8988T (cell line): ENCODE measurements around the gene SYCE3.
"Not testable (repeated sequence)": the region's sequence is repeated elsewhere in the genome, so short reads cannot be mapped to it uniquely, and the experiment has no call there.

Experiments used
- DNase-seq: peaks from one replicate; pipeline ENCODE4 v3.0.0; 2011

The SYCE3 gene

DNA sequence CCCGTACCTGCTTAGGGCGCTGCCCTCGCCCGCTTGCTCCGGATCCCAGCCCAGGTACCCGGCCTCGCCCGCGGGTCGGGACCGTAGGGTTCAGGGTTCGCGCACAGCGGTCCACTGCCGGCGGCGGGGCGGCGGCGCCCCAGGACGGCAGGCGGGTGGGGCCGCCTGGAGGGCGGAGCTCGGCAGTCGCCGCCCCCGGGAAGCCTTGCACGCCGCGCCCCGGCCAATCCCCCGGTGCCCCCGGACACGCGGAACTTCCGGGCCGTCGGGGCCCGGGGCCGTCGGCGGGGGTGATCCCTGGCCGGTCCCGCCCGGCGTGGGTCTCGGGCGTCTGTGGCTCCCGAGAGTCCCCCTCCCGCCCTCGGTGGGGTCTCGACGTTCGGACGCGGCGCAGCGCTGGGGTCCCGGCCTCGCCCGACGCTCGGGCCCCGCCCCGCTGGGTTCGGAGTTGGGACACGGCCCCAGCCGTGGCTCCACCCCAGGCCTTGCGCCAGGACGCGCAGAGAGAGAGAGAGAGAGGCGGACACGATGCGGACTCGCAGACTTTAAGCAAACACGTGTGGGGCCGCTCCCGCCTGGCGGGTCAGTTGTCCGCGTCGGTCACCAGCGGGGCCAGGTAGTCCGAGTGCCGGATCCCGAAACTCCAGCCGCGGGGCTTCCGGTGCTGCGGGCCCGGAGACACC, 32.7 kb downstream of the SYCE3 start, which contains the start of gene TYMP:
TSS of gene TYMP (minus strand) at position 116 of the 683 bp plus-strand sequence. CDS start 303 bp downstream, outside the sequence.
- DNase-seq, result no peak

GRCh38 chr22:50529416-50529896, 33.3 kb downstream of the SYCE3 start:
- DNase-seq, result no peak

DNA sequence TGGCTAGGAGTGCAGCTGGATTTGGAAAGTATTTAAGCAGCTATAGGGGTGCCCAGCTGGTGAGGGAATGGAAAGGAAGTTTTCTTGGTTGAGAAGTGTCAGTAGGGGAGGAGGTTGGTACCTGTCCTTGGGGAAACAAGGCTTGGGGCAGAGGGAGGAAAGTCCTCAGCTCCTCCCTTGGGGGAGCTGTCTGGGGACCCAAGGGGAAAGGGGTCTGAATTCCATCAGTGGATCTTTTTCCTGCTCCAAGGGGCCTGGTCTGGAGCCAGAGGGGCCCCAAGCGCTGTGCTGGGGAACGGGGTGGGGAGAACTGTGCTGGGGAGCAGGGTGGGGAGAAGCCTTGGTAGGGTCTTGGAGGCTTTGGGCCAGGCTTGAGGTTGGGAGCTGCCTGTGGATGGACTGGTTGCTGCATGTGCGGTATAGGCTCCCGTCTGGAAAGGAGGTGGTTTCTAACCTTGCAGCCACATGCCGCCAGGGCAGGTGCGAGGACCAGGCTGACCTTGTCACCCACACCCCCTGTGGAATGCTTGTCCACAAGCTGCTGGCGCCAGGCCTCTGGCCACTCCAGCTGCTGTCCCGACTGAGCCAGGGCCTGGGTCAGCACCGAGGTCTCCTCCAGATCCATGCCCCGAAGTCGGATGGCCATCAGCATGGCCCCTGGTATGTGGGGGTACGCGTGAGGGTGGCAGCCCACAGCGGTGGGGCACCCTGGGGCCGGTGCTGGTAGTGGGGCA, 33.9 kb downstream of the SYCE3 start:
- no peak for DNase-seq

- DNase-seq, result no peak
These were observed 34.6 kb downstream of the SYCE3 start for GRCh38 chr22:50527921-50528681.

DNA sequence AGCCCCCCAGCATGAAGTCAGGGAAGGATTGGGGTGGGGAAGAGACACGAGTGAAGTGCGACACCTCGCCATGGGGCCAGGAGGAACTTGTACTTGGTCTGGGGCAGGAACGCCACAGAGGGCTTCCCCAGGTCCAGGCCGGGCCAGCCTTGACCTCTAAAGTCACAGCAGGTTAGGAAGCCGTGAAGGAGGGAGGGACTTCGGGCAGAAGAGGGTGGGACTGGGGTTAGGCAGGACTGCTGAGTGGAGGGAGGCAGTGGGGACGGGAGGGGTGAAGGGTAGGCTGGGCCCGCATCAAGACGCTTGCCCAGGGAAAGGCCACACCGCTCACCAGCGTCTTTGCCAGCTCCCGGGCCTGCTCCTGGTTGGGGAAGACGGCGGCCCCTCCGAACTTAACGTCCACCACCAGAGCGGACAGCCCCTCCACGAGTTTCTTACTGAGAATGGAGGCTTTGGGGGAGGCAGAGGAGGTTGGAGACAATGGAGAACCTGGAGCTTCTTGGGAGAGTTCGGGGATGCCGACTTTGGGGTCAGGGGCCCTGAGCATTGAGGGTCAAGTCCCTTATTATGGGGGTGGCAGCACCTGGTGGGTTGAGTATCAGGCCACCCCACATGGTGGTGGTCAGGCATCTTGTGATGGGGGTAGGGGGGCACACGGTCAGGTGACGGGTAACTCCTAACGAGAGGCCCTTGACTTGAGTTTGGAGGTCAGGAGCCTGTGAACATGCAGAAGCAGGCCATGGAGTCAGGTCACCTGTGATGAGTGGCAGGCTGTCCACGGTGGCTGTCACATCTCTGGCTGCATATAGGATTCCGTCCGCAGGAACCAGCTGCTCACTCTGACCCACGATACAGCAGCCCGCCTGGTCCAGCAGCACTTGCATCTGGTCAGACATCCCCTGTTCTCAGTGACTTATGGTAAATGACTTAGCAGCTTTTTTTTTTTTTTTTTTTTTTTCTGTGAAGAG, 35.6 kb downstream of the SYCE3 start:
- DNase-seq, result no peak

DNA sequence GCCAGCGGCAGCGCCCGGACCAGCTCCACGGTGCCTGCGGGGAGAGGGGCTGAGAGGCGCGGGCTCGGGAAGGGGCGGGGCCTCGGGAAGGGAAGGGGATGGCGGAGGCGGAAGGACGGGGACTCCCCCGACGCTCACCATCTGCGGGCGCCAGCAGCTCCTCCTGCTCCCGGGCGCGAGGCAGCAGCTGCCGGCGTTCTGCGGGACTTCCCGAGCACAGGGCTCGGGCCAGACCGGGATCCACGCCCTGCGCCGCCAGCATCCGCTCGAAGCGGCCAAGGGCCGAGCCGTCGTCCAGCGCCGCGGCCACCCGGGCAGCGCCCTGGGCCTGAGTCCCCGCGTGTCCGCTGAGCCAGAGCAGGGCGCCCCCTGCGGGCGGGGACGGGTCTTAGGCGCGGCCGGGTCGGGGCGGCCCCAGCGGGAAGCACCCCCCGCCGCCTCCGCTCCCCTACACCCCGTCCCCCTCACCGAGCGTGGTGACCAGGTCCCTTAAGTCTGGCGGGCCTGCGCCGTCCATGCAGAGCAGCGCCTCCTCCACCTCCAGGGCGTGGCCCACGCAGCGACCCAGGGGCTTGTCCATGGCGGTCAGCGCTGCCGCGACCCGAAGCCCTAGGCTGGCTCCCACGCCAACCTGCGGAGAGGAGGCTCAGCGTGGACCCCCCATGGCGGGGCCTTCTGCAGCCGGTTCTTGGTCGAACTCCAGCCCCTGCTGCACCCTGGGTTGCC, 36.4 kb downstream of the SYCE3 start:
- DNase-seq, result peak; percentile 80

GRCh38 chr22:50525858-50526107, 36.9 kb downstream of the SYCE3 start:
- no peak for DNase-seq

DNA sequence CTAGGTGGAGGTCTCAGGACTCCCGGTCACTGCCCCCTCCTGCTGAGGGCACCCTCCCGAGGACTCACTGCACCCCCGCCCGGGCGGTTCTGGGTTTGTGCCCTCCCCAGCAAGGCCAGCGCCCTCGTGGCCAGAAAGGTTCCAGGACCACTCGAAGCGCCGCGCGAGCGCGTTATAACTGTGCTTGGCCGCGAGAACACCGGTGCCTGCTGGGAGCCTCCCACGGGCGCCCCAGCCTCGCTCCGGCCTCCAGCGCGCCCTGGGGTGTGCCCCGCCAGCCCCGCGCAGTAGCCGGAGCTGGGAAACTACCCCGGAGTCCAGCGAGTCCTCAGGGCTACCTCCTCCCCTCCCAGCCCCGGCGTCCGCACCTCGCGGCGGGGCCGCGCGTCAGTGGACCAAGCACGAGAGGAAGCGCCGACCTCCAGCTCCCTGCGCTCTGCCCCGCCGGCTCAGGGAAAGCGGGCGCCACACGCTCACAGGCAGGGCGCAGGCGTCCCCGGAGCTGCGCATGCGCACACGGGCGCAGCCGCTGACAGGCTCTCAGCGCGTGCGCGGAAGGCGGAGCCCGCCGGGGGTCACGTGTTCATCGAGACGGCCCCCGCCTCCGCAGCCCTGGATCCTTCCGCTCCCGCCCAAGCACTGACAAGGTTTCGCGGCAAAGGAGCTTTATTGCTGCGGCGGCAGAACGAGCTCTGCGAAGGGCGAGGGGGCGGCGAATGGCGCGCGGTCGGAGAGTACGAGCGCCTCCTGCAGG, 37.4 kb downstream of the SYCE3 start, which contains the start of gene SCO2:
TSS of gene SCO2 (minus strand) at position 495 of the 754 bp plus-strand sequence. CDS start 1,187 bp downstream, outside the sequence.
- peak; percentile 98 for DNase-seq

DNA sequence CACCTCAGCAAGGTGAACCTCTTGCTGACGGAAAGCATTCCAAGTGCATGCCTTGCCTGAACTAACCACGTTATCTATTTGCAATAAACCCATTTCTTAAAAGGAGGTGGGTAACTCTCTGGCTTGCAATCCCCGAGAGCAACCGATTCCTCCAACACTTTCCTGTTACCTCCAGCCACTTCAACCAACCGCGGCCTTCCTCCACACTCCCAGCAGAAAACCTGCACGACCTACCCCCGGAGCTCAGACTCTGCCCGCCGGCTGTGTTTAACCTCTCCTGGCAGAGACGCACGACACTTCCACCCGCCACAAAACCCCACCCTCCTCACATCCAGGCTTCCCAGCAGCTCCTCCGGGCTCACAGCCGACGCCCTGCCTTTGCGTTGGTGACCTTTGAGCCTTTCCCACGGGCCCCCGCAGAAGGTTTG, 38.0 kb downstream of the SYCE3 start:
- DNase-seq, result peak; percentile 35

- DNase-seq, result no peak
These were observed 38.7 kb downstream of the SYCE3 start for GRCh38 chr22:50523806-50524675.

DNA sequence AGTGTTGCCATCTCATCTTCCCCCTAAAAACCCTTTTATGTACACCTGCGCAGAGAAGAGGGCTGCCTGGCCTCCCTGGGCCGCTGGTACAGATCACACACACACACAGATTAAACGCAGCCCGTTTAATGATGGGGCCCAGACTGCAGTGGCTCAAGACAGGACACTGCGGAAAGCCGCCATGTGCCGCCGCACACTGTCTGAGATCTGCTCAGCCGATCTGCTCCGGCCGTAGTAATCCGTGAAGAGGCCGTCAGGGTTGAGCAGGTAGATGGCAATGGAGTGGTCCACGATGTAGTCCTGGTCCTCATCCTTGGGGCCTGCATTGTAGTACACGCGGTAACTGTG, 39.3 kb downstream of the SYCE3 start:
- no peak for DNase-seq

- no peak for DNase-seq
These were observed 39.8 kb downstream of the SYCE3 start for GRCh38 chr22:50522806-50523438.

- DNase-seq, result no peak
These were observed 40.4 kb downstream of the SYCE3 start for GRCh38 chr22:50522208-50522805.

DNA sequence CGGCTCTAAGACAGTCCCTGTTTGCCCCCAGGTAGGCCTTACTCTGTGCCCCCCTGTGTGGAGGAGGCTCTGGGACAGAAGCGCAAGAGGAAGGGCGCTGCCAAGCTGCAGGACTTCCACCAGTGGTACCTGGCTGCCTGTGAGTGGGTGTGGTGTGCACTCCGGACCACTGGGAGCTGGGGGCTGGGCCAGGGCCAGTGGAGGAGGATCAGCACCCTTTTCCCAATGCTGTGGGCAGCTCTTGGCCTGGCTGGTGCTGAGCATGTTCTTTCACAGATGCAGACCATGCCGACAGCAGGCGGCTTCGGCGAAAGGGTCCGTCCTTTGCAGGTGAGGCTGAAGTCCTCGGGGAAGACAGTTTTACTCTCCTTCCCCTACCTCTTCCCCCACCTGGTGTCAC, 41.0 kb downstream of the SYCE3 start:
- DNase-seq, result no peak

GRCh38 chr22:50520826-50521453, 41.8 kb downstream of the SYCE3 start:
- no peak for DNase-seq

DNA sequence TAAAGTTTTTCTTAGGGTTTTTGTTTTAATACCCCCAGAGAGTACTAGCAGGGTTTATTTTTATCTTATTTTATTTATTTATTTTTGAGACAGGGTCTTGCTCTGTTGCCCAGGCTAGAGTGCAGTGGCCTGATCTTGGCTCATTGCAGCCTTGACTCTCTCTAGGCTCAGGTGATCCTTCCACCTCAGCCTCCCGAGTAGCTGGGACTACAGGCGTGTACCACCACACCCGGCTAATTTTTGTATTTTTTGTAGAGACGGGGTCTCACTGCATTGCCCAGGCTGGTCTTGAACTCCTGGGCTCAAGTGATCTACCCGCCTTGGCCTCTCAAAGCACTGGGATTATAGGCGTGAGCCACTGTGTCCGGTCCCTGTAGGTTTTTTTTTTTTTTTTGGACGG, 42.5 kb downstream of the SYCE3 start:
- not testable (repeated sequence) for DNase-seq

GRCh38 chr22:50519151-50519550, 43.6 kb downstream of the SYCE3 start:
- no peak for DNase-seq

DNA sequence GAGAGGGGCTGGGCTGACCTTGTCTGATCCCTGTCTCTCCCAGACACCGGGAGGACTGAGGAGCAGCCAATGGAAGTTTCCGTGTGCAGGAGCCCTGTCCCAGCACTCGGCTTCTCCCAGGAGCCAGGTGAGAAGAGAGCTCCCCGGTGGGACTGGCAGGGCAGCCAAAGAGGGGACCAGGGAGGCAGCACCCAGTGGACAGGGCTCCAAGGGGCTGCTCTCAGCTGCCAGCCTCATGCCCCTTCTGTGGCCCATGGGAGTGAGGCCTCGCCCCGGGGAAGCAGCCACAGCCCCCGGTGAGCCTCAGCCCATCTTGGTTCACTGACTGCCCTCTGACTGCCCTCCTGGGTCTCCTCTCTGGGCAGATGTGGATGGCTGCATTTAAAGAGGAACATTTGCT, 44.1 kb downstream of the SYCE3 start:
- DNase-seq, result no peak
